ENCODE results near the gene CIZ1.

DNA sequence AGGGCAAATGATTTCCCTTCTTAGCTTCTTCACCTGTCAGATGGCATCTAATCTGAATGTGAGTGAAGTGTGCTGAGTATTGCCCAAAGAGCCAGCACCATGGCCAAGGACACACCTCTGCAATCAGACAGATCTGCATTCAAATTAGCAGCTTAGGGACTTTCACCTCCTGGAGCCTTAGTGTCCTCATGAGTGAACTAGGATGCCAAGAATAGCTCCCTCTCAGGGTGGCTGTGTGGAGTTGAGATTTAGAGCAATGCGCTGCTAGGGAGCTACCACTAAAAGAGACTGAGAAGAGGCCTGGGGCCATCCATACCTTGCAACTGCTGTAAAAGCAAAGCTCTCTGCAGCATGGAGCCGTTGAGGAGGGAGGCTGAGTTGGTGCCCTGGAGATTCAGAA lies 1.4 kb downstream of the CIZ1 start:
- TF ChIP-seq, protein P1, sequence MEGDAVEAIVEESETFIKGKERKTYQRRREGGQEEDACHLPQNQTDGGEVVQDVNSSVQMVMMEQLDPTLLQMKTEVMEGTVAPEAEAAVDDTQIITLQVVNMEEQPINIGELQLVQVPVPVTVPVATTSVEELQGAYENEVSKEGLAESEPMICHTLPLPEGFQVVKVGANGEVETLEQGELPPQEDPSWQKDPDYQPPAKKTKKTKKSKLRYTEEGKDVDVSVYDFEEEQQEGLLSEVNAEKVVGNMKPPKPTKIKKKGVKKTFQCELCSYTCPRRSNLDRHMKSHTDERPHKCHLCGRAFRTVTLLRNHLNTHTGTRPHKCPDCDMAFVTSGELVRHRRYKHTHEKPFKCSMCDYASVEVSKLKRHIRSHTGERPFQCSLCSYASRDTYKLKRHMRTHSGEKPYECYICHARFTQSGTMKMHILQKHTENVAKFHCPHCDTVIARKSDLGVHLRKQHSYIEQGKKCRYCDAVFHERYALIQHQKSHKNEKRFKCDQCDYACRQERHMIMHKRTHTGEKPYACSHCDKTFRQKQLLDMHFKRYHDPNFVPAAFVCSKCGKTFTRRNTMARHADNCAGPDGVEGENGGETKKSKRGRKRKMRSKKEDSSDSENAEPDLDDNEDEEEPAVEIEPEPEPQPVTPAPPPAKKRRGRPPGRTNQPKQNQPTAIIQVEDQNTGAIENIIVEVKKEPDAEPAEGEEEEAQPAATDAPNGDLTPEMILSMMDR (IDR thresholded peaks at IDR 0.05; ENCODE audit: low read depth, low read length, poor library complexity, severe bottlenecking): no peak
- no peak for TF ChIP-seq EZH2phosphoT487 (IDR thresholded peaks at IDR 0.05; ENCODE audit: borderline replicate concordance, low read length)

Data from DOHH2 (cell line).